Gastroesophageal sphincter (tissue), 4 donors: ENCODE results near the gene MCM10. TPM values are rescaled to one million over a fixed set of nuclear protein-coding genes. Genes with fewer than 3 reads are reported as not detected.

ENCODE experiments used
- ATAC-seq: fragments of 150-250 bp; one replicate; pipeline ENCODE4 v1.9.1; 2016; ENCODE audit warnings: mild to moderate bottlenecking, moderate library complexity
- H3K27ac ChIP-seq, 4 donors: fragments of 200-600 bp; sonication (generic) in 3 of 4; 1 replicate in 3 of 4; 2 replicates in 1 of 4; pipeline ENCODE4 v1.5.1; 2016 to 2019
- H3K27me3 ChIP-seq: fragments of 200-600 bp; sonication (generic); one replicate; pipeline ENCODE4 v1.5.1; 2019
- H3K36me3 ChIP-seq, 2 donors: fragments of 200-600 bp; sonication (generic); one replicate each; pipeline ENCODE4 v1.5.1; 2019; ENCODE audit warnings: control low read depth in 1 of 2
- H3K4me1 ChIP-seq, 3 donors: fragments of 200-600 bp; sonication (generic); 1 replicate in 2 of 3; 2 replicates in 1 of 3; pipeline ENCODE4 v1.5.1; 2016 to 2019; ENCODE audit warnings: control low read depth in 2 of 3
- H3K4me3 ChIP-seq, 2 donors: fragments of 200-600 bp; sonication (generic); one replicate each; pipeline ENCODE4 v1.5.1; 2019; ENCODE audit warnings: mild to moderate bottlenecking in 1 of 2, moderate library complexity in 1 of 2
- H3K9me3 ChIP-seq, 3 donors: fragments of 200-600 bp; sonication (generic); one replicate each; pipeline ENCODE4 v1.5.1; 2017 to 2019; ENCODE audit warnings: control low read depth in 2 of 3
- EP300 ChIP-seq: sonication (generic); formaldehyde crosslinking; IDR thresholded peaks from one replicate; pipeline ENCODE4 v1.6.1; 2017; ENCODE audit warnings: antibody characterized with exemption, mild to moderate bottlenecking
- POLR2A ChIP-seq, 2 donors: fragments of 450-650 bp; IDR thresholded peaks; one replicate each; pipeline ENCODE4 v1.6.1; 2017; ENCODE audit warnings: antibody characterized with exemption in 2 of 2, mild to moderate bottlenecking in 2 of 2, moderate library complexity in 1 of 2
- POLR2AphosphoS5 ChIP-seq: sonication (generic); formaldehyde crosslinking; IDR thresholded peaks from one replicate; pipeline ENCODE4 v1.6.1; 2017; ENCODE audit warnings: antibody characterized with exemption
- WGBS, 2 donors: methylation state at CpG; one replicate each; pipeline ENCODE4 v1.1.5; 2018; ENCODE audit warnings: low coverage in 1 of 2; 5-methylcytosine and 5-hydroxymethylcytosine counted together
- total RNA-seq, 4 donors: library from RNA; depleted of rRNA; stranded (reverse); fragments of >200 nt; gene quantifications; one replicate each; pipeline ENCODE4 v1.1.0, GENCODE V29; 2016
- TF ChIP-seq, protein P1 (sequence below), 4 experiments: fragments of 200-600 bp in 2 of 4; fragments of 450-650 bp in 2 of 4; sonication (generic) in 1 of 4; IDR thresholded peaks; one replicate each; pipeline ENCODE4 v1.5.1; 2017 to 2019; ENCODE audit warnings: antibody characterized with exemption in 4 of 4, mild to moderate bottlenecking in 2 of 4, moderate library complexity in 2 of 4

The MCM10 gene
- total RNA-seq, 4 donors from 2014 or later: 0.08 to 1.1 TPM; not detected in 2

GRCh38 chr10:13222566-13222965 is 61.2 kb downstream of the MCM10 start:
- Histone ChIP-seq H3K9me3 (no peaks in the 10 kb centered on the region), H3K27ac (no peak overlapping the region), H3K4me1 (no peaks in the 10 kb centered on the region), H3K4me3 (no peak overlapping the region), H3K36me3 (no peaks in the 10 kb centered on the region), H3K27me3 (no peaks in the 10 kb centered on the region)
- 81 to 100% methylated on average over 1 to 6 of the region's 7 CpGs for WGBS, 2 donors
- no peak for ATAC-seq
- no peak for TF ChIP-seq POLR2A (IDR thresholded peaks at IDR 0.05)
- TF ChIP-seq POLR2AphosphoS5: no peak
- TF ChIP-seq, protein P1, sequence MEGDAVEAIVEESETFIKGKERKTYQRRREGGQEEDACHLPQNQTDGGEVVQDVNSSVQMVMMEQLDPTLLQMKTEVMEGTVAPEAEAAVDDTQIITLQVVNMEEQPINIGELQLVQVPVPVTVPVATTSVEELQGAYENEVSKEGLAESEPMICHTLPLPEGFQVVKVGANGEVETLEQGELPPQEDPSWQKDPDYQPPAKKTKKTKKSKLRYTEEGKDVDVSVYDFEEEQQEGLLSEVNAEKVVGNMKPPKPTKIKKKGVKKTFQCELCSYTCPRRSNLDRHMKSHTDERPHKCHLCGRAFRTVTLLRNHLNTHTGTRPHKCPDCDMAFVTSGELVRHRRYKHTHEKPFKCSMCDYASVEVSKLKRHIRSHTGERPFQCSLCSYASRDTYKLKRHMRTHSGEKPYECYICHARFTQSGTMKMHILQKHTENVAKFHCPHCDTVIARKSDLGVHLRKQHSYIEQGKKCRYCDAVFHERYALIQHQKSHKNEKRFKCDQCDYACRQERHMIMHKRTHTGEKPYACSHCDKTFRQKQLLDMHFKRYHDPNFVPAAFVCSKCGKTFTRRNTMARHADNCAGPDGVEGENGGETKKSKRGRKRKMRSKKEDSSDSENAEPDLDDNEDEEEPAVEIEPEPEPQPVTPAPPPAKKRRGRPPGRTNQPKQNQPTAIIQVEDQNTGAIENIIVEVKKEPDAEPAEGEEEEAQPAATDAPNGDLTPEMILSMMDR (IDR thresholded peaks at IDR 0.05): no peak
- TF ChIP-seq EP300: no peak

DNA sequence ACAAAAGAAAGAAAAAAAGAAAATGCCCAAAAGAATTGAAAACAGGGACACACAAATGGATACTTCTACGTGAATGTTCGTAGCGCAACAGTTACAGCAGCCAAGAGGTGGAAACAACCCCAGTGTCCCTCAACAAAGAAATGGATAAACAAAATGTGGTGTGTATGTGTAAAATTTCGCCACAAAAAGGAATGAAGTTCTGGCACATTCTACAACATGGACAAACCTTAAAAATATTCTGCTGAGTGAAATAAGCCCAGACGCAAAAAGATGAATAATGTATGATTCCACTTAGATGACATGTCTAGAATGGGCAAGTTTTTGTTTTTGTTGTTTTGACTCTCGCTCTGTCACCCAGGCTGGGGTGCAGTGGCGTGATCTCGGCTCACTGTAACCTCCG is 61.9 kb downstream of the MCM10 start:
- WGBS, 2 donors: 94 to 95% methylated on average over 3 to 9 of the region's 9 CpGs
- Histone ChIP-seq H3K4me3 (no peak overlapping the region), H3K4me1 (no peaks in the 10 kb centered on the region), H3K9me3 (no peaks in the 10 kb centered on the region), H3K27ac (no peak overlapping the region), H3K36me3 (no peaks in the 10 kb centered on the region), H3K27me3 (no peaks in the 10 kb centered on the region)
- TF ChIP-seq EP300 (no peak), POLR2AphosphoS5 (no peak), POLR2A (IDR thresholded peaks at IDR 0.05) (no peak)
- TF ChIP-seq, protein P1 (IDR thresholded peaks at IDR 0.05): no peak
- ATAC-seq: no peak

DNA sequence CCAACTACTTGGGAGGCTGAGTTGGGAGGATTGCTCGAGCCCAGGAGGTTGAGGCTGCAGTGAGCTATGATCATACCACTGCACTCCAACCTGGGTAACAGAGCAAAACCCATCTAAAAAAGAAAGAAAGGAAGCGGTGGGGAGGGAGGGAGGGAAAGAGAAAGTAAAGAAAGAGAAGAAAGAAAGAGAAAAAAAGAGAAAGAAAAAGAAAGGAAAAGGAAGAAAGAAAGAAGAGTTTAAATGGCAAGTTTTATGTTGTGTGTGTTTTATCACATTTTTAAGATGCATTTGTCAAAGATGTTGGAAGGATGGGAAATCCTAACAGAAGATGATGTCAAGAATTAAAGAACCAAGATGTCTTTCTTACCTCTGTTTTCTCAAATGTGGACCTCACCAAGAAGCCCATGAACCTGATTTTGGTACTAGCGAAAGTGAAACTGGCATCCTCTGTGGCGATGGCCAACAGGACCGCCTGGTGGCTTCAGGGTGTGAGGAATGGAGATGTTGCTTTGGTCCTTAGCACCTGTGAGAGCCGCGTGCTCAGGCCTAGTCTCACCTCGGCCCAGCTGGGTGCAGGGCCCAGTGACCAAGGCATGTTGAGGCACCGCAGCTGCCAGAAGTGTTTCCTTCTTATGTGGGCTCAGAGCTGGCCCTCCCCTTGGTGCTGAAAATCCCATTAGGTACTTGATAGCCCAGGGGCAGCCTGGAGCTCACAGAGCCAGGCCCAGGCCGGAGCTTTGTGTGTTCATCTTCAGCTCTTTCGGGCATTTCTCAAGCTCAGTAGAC is 63.0 kb downstream of the MCM10 start:
- Histone ChIP-seq H3K27ac (no peak overlapping the region), H3K27me3 (no peaks in the 10 kb centered on the region), H3K9me3 (no peaks in the 10 kb centered on the region), H3K36me3 (no peaks in the 10 kb centered on the region), H3K4me1 (no peaks in the 10 kb centered on the region), H3K4me3 (no peak overlapping the region)
- WGBS, 2 donors: 50 to 77% methylated on average over 2 to 5 of the region's 11 CpGs
- TF ChIP-seq, protein P1 (IDR thresholded peaks at IDR 0.05): no peak
- TF ChIP-seq POLR2A (IDR thresholded peaks at IDR 0.05): no peak
- no peak for TF ChIP-seq EP300
- TF ChIP-seq POLR2AphosphoS5: no peak
- no peak for ATAC-seq

GRCh38 chr10:13225601-13226000 is 64.2 kb downstream of the MCM10 start:
- H3K9me3 ChIP-seq: no peaks in the 10 kb centered on the region
- H3K27ac ChIP-seq: no peak overlapping the region
- H3K27me3 ChIP-seq: no peaks in the 10 kb centered on the region
- H3K4me1 ChIP-seq: no peaks in the 10 kb centered on the region
- TF ChIP-seq POLR2A (IDR thresholded peaks at IDR 0.05) (no peak), EP300 (no peak), POLR2AphosphoS5 (no peak)
- TF ChIP-seq, protein P1 (IDR thresholded peaks at IDR 0.05): no peak
- ATAC-seq: no peak
- 82 to 91% methylated on average over 5 to 7 of the region's 8 CpGs for WGBS, 2 donors
- no peaks in the 10 kb centered on the region for H3K36me3 ChIP-seq
- no peak overlapping the region for H3K4me3 ChIP-seq

DNA sequence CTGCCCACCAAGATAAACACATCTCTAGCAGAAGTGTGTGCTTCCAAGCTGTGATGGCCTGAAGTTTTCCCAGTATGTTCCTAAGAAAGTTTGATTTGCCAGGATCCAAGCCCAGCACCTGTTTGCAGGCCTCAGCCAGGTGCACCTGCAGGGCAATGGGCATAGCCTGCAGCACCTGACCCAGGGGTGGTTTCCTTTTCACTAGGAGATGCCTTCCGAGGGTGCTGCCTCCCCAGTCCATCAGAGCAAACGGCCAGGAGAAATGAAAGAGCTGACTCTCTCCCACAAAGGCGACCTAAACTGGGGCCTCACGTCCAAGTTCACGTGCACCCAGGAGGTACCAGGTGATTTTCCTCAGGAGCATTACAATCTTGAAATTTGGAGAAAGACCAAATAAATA is 65.7 kb downstream of the MCM10 start:
- no peak for ATAC-seq
- Histone ChIP-seq H3K27ac (no peak overlapping the region), H3K4me1 (no peaks in the 10 kb centered on the region), H3K9me3 (no peaks in the 10 kb centered on the region), H3K4me3 (no peak overlapping the region), H3K27me3 (no peaks in the 10 kb centered on the region), H3K36me3 (no peaks in the 10 kb centered on the region)
- 71% methylated on average over 2 of the region's 5 CpGs; no CpG with 5 or more reads in 1 of the 2 donors for WGBS, 2 donors
- no peak for TF ChIP-seq POLR2A (IDR thresholded peaks at IDR 0.05)
- no peak for TF ChIP-seq POLR2AphosphoS5
- TF ChIP-seq EP300: no peak
- TF ChIP-seq, protein P1 (IDR thresholded peaks at IDR 0.05): no peak
